ENCODE measurements around the gene CCDC198. TPM values are rescaled to one million over a fixed set of nuclear protein-coding genes. Genes with fewer than 3 reads are reported as not detected.

Gene CCDC198
- total and polyA plus RNA-seq, 2 experiments from 2014 or later = not detected

Other genes starting within 250 kb of the CCDC198 start
- 55.9 and 69.3 TPM in 2 replicates for gene EXOC5, start 225.0 kb downstream of the CCDC198 start, total RNA-seq (2014; rRNA removed; shearing (Covaris generic))
- 22.5 and 26.4 TPM in 2 replicates for gene EXOC5, start 225.0 kb downstream of the CCDC198 start, polyA plus RNA-seq (2016; fragmentation: Nextera tagmentation; extraction: Ambion mirVana)
- 39.2 and 43.7 TPM in 2 replicates for gene AP5M1, start 224.9 kb downstream of the CCDC198 start, total RNA-seq (2014; rRNA removed; shearing (Covaris generic))
- gene AP5M1, start 224.9 kb downstream of the CCDC198 start, polyA plus RNA-seq (2016; fragmentation: Nextera tagmentation; extraction: Ambion mirVana) = 23.5 and 27.2 TPM in 2 replicates
- gene NAA30, start 103.3 kb downstream of the CCDC198 start, total RNA-seq (2014; rRNA removed; shearing (Covaris generic)) = 27.1 and 36.4 TPM in 2 replicates
- 7.1 and 7.5 TPM in 2 replicates for gene NAA30, start 103.3 kb downstream of the CCDC198 start, polyA plus RNA-seq (2016; fragmentation: Nextera tagmentation; extraction: Ambion mirVana)